GM12872 (cell line): ENCODE measurements around the gene DOCK1.

Experiments
- CTCF ChIP-seq: IDR thresholded peaks from 3 replicates; pipeline ENCODE4 v1.5.1; 2011; ENCODE audit warnings: low read depth, mild to moderate bottlenecking, low read length, moderate library complexity; ENCODE audit not compliant: insufficient read depth

DOCK1 gene

GRCh38 chr10:127398971-127399365, 493.7 kb downstream of the DOCK1 start:
- TF ChIP-seq CTCF = no peak

GRCh38 chr10:127399668-127400067, 494.4 kb downstream of the DOCK1 start:
- no peak for TF ChIP-seq CTCF

GRCh38 chr10:127400216-127400615, 495.0 kb downstream of the DOCK1 start:
- no peak for TF ChIP-seq CTCF

- no peak for TF ChIP-seq CTCF
These were observed 497.6 kb downstream of the DOCK1 start for GRCh38 chr10:127402596-127403409.

GRCh38 chr10:127405221-127405620, 500.0 kb downstream of the DOCK1 start:
- no peak for TF ChIP-seq CTCF

- no peak for TF ChIP-seq CTCF
These were observed 500.9 kb downstream of the DOCK1 start for GRCh38 chr10:127406018-127406550.

GRCh38 chr10:127407551-127407950, 502.3 kb downstream of the DOCK1 start:
- TF ChIP-seq CTCF = no peak
